Ishikawa (cell line): ENCODE results near the gene CWC15.

Experiments
- CEBPB ChIP-seq: IDR thresholded peaks from 2 replicates; pipeline ENCODE4 v1.6.1; 2012
- CREB1 ChIP-seq: IDR thresholded peaks from 2 replicates; pipeline ENCODE4 v1.6.1; 2012; ENCODE audit warnings: low read depth
- EGR1 ChIP-seq: IDR thresholded peaks from 2 replicates; pipeline ENCODE4 v1.6.1; 2012
- EP300 ChIP-seq: IDR thresholded peaks from 2 replicates; pipeline ENCODE4 v1.6.1; 2012; ENCODE audit warnings: borderline replicate concordance
- FOXM1 ChIP-seq: IDR thresholded peaks from 2 replicates; pipeline ENCODE4 v1.6.1; 2012; ENCODE audit warnings: low read depth, borderline replicate concordance
- NFIC ChIP-seq: IDR thresholded peaks from 2 replicates; pipeline ENCODE4 v1.6.1; 2012
- RAD21 ChIP-seq: IDR thresholded peaks from 2 replicates; pipeline ENCODE4 v1.6.1; 2012; ENCODE audit warnings: low read depth
- TAF1 ChIP-seq: IDR thresholded peaks from 2 replicates; pipeline ENCODE4 v1.6.1; 2012; ENCODE audit warnings: low read depth, mild to moderate bottlenecking
- TCF12 ChIP-seq: IDR thresholded peaks from 2 replicates; pipeline ENCODE4 v1.6.1; 2012; ENCODE audit warnings: low read depth
- TEAD4 ChIP-seq: IDR thresholded peaks from 2 replicates; pipeline ENCODE4 v1.6.1; 2012
- YY1 ChIP-seq: IDR thresholded peaks from 2 replicates; pipeline ENCODE4 v1.6.1; 2012; ENCODE audit warnings: low read depth
- ZBTB7A ChIP-seq: IDR thresholded peaks from 2 replicates; pipeline ENCODE4 v1.6.1; 2012; ENCODE audit warnings: low read depth
- TF ChIP-seq, protein P1 (sequence below): IDR thresholded peaks from 2 replicates; pipeline ENCODE4 v1.6.1; 2012
- TF ChIP-seq, protein P2 (sequence below): IDR thresholded peaks from 2 replicates; pipeline ENCODE4 v1.6.1; 2012
- TF ChIP-seq, protein P3 (sequence below): IDR thresholded peaks from 2 replicates; pipeline ENCODE4 v1.6.1; 2012; ENCODE audit warnings: low read depth, mild to moderate bottlenecking

The CWC15 gene

DNA sequence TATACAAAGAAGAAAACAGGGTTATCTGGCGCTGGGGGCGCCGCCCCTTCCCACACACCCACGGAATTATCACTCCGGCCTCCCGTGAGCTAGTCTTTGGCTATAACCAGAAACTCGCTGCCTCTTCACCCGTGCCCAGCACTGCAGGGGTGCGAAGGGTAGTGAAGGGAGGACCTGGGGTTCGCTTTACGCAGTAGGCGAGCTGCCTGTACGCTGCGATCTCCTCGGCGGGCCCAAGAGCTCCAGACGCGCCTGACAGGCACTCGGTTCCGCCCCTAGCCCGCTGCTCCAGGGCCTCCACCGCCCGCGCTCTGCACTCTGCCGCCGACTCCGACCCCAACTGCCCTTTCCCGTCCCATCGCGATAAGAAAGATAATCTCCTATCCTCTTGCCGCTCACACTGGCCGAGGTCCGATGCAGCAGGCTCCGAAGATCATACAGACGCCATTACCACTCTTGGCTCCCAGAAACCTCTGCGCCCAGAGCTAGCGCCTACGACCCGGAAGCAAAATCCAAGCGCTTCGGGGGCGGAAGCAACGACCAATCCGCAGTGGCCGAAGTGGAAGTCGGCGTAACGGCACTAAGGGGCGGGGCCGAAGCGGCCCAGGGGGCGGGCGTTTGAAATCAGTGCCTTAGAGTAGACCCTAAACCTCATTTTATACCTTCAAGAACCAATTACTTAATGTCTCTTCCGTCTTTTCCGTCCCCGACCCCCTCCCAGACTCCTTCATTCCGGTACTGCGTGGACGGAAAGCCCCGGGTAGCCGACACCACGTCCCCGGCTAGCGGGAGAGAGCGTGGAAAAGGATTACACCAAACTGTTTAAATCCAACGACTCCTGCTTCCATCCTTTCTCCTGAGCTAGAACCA lies at the start of gene CWC15, which contains the start of gene KDM4D:
Gene CWC15 (minus strand): TSS at position 458 of the 870 bp plus-strand sequence. CDS start 1,371 bp downstream, outside the sequence.
Gene KDM4D (plus strand): TSS at position 611 of the 870 bp plus-strand sequence. CDS start 23,664 bp downstream, outside the sequence.
- TF ChIP-seq EGR1 (peak; percentile 80), NFIC (no peak), TCF12 (peak; percentile 49; the same call in 1 of the 2 replicates), CEBPB (no peak), FOXM1 (peak; percentile 34; the same call in 1 of the 2 replicates), TAF1 (peak; percentile 94), RAD21 (no peak), TEAD4 (0 out of 2 replicates have a peak, but pooled peaks have one; percentile 18), EP300 (no peak), YY1 (peak; percentile 96), ZBTB7A (no peak), CREB1 (peak; percentile 27; the same call in 1 of the 2 replicates)
- TF ChIP-seq, protein P1, sequence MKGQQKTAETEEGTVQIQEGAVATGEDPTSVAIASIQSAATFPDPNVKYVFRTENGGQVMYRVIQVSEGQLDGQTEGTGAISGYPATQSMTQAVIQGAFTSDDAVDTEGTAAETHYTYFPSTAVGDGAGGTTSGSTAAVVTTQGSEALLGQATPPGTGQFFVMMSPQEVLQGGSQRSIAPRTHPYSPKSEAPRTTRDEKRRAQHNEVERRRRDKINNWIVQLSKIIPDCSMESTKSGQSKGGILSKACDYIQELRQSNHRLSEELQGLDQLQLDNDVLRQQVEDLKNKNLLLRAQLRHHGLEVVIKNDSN, result no peak
- TF ChIP-seq, protein P2, sequence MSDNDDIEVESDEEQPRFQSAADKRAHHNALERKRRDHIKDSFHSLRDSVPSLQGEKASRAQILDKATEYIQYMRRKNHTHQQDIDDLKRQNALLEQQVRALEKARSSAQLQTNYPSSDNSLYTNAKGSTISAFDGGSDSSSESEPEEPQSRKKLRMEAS, result peak; percentile 43
- TF ChIP-seq, protein P3, sequence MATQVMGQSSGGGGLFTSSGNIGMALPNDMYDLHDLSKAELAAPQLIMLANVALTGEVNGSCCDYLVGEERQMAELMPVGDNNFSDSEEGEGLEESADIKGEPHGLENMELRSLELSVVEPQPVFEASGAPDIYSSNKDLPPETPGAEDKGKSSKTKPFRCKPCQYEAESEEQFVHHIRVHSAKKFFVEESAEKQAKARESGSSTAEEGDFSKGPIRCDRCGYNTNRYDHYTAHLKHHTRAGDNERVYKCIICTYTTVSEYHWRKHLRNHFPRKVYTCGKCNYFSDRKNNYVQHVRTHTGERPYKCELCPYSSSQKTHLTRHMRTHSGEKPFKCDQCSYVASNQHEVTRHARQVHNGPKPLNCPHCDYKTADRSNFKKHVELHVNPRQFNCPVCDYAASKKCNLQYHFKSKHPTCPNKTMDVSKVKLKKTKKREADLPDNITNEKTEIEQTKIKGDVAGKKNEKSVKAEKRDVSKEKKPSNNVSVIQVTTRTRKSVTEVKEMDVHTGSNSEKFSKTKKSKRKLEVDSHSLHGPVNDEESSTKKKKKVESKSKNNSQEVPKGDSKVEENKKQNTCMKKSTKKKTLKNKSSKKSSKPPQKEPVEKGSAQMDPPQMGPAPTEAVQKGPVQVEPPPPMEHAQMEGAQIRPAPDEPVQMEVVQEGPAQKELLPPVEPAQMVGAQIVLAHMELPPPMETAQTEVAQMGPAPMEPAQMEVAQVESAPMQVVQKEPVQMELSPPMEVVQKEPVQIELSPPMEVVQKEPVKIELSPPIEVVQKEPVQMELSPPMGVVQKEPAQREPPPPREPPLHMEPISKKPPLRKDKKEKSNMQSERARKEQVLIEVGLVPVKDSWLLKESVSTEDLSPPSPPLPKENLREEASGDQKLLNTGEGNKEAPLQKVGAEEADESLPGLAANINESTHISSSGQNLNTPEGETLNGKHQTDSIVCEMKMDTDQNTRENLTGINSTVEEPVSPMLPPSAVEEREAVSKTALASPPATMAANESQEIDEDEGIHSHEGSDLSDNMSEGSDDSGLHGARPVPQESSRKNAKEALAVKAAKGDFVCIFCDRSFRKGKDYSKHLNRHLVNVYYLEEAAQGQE, result no peak

DNA sequence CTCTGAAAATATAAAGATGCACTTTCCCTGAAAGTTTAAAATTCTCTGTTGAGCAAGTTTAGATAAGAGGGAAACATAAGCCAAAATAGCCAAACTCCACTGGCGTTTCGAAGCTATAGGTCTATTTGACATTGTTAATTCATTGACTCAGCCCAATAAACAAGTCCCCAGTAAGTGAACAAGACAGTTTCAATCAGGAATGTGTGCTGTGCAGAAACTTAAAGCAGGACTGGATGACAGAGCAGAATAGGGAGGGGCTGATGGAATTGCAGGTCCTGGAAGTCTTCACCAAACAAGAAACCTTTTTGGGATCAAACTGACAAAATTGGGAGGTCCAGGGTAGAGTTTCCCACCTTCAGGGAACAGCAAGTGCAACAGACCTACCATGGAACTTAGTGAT lies 42.8 kb upstream of the CWC15 start:
- TF ChIP-seq FOXM1, result no peak
- TF ChIP-seq, protein P1, result no peak
- no peak for TF ChIP-seq TCF12
- TF ChIP-seq YY1, result no peak
- TF ChIP-seq, protein P2, result no peak
- no peak for TF ChIP-seq RAD21
- no peak for TF ChIP-seq NFIC
- TF ChIP-seq EGR1, result no peak
- TF ChIP-seq ZBTB7A, result no peak
- TF ChIP-seq CEBPB, result no peak
- TF ChIP-seq TAF1, result no peak
- no peak for TF ChIP-seq TEAD4
- no peak for TF ChIP-seq CREB1
- TF ChIP-seq EP300, result no peak
- TF ChIP-seq, protein P3, result no peak

DNA sequence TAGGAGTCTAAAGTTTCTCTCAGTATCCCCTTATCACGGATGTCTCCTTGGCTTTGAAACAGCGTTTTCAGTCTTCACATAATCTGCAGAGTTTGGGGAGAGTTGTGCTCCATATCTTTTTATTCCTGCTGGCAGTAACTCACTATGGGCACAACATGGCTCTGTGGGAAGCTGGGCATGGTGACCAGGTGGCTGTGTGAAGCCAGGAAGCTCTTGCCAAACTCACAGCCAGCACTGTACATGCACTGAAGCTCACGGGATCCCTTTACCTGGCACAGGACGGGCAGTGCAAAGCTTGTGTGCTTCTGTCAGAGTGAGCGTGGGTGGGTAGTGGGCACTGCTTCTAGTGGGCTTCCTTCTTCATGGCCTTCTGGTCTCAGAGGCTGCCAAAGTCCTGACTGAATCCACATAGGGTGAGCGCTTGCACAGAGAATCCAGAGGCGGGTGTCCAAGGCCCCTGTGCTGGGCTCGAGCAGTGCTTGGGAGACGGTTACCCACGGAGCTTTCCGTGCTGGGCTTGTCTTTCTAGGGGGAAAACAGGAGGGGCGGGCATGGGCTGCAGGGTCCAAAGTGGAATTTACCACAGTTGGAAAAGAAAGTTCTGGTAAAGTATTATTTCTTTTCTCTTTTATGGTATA lies 40.9 kb upstream of the CWC15 start:
- no peak for TF ChIP-seq EP300

DNA sequence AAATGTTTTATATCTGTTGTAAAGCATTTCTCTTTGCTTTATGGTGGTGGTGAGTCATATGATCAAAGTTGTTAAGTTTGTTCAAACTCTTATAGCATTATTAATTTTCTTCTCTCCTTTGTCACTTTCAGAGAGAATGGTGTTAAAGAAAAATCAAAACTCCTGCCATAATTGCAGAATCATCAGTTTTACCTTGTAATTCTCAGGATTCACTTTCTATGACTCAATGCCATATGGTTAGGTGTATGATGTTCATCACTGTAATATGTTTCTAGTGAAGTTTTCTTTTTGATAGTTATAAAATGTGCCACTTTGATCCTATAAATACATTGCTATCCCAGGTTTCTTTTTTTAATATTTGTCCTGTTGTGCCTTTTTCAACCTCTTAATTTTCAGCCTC lies 38.0 kb upstream of the CWC15 start:
- TF ChIP-seq TEAD4 (no peak), RAD21 (no peak), CREB1 (no peak), TAF1 (no peak), EGR1 (no peak), CEBPB (no peak), YY1 (no peak), NFIC (no peak), TCF12 (no peak), EP300 (no peak)
- TF ChIP-seq, protein P2, result no peak
- TF ChIP-seq, protein P3, result no peak
- TF ChIP-seq, protein P1, result no peak
